GM18507 (cell line): Measurements from ENCODE around the gene TNK2.
"Not testable (repeated sequence)": the region's sequence is repeated elsewhere in the genome, so short reads cannot be mapped to it uniquely, and the experiment has no call there.

Experiments
- DNase-seq: peaks from one replicate; pipeline ENCODE4 v3.0.0; 2011; ENCODE audit warnings: low read depth; ENCODE audit not compliant: insufficient read length; ENCODE audit errors: extremely low spot score
- FAIRE-seq: peaks from 2 replicates; lab custom pipeline; 2011; peaks lifted over from hg19 to GRCh38; lab: Jason Lieb, UNC

Gene TNK2

GRCh38 chr3:195921334-195921791 lies 13.0 kb upstream of the TNK2 start:
- FAIRE-seq, result no peak
- DNase-seq, result no peak

- no peak for DNase-seq
- FAIRE-seq, result no peak
These were observed 9.8 kb upstream of the TNK2 start for GRCh38 chr3:195918176-195918575.

- DNase-seq, result no peak
- no peak for FAIRE-seq
These were observed 8.6 kb upstream of the TNK2 start for GRCh38 chr3:195916991-195917390.

- DNase-seq (no peak), FAIRE-seq (no peak)
These were observed 7.9 kb upstream of the TNK2 start for GRCh38 chr3:195916291-195916690.

- peak; percentile 95 for FAIRE-seq
- DNase-seq, result no peak
These were observed 6.5 kb upstream of the TNK2 start for GRCh38 chr3:195914648-195915473.

- not testable (repeated sequence) for FAIRE-seq, DNase-seq
These were observed 5.8 kb upstream of the TNK2 start for GRCh38 chr3:195914146-195914545.

- FAIRE-seq (no peak), DNase-seq (no peak)
These were observed 5.0 kb upstream of the TNK2 start for GRCh38 chr3:195913382-195913781.

GRCh38 chr3:195911946-195912270 lies 3.6 kb upstream of the TNK2 start:
- FAIRE-seq, result no peak
- no peak for DNase-seq

DNA sequence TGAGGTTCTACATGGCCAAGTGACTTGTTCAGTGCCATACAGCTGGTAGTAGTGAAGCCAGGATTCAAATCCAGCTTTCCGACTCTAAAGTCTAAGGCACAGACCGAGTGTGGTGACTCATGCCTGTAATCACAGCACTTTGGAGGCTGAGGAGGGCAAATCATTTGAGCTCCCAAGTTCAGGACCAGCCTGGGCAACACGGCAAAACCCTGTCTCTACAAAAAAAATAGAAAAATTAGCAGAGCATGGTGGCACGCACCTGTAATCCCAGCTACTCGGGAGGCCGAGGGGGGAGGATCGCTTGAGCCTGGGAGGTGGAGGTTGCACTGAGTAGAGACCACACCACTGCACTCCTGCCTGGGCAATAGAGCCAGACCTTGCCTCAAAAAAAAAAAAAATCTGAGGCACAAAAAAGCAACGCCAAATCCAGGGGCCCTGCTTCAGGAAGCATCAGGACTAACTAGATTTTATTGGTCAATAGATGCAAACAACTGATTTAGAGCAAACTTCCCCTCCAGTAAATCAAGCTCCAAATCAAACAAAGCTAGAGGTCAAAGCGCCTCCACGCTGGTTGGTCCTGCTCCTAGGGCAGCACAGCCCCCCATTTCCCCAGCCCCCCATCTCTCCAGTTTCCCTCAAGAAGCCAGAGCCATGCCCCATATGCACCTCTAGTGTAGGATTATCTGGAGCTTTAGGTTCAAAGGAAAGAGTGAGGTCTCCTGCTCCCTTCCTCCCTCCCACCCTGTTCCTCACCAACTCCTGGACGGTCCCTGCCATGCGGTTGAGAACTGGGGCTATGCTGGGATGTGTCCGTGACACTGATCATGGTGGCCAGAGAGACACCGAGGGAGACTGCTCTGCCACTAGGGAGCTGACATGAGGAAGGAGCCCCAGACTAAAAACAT lies 2.9 kb upstream of the TNK2 start:
- FAIRE-seq, result no peak
- DNase-seq, result no peak

DNA sequence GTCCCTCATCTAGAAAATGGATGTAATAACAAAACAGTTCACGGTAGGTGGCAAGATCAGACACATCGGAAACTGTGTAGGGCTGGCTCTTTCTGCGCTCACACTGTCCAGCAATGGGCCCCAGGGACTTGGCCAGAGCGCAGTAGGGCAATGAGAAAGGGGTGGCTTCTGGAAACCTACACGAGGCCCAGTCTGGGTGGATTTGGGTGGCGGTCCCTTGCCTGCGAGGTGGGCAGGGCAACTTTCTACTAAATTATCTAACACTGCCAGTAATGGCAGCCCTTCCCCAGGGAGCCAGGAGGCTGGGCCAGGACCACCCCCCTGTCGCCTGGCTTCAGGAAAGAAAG lies 2.1 kb upstream of the TNK2 start:
- FAIRE-seq (no peak), DNase-seq (no peak)

DNA sequence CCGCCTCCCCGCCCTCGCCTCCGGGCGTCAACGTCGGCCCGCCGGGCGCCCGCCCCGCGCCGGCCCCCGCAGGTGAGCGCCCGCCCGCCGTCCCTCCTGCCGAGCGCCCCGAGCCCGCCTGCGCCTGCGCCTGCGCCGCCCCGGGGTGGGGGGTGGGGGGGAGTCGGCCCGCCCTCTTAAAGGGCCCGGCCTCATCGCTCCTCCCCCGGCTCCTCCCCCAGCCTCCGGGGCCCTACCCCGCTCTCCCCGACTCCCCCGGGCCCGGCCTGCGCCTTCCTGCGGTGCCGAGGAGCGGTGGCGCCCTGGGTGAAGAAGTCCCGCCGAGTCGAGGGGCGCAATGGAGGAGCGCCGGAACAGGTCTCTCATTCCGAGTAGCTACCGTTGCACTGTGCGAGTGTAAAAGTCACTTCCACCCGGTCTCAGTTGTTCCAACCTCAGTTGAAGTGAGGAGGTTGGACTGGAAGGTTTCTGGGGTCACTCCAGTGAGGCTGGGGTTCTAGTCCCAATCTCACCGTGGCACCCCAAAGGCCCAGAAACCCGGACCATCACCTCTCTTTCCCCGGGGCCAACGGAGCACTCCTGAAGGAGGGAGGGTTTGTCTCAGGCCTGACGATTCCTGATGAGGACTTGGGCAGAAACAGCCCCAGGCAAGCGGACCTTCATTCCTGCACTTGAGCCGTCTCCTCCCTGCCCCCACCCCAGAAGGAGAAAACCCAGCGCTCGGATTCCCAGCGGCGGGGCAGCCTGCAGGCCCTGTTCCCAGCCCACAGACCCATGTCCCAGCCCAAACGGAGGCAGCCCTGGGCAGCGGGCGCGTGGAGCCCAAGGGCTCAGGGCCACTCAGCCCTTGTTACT lies 1.5 kb upstream of the TNK2 start:
- DNase-seq (peak; percentile 92), FAIRE-seq (peak; percentile 61)

DNA sequence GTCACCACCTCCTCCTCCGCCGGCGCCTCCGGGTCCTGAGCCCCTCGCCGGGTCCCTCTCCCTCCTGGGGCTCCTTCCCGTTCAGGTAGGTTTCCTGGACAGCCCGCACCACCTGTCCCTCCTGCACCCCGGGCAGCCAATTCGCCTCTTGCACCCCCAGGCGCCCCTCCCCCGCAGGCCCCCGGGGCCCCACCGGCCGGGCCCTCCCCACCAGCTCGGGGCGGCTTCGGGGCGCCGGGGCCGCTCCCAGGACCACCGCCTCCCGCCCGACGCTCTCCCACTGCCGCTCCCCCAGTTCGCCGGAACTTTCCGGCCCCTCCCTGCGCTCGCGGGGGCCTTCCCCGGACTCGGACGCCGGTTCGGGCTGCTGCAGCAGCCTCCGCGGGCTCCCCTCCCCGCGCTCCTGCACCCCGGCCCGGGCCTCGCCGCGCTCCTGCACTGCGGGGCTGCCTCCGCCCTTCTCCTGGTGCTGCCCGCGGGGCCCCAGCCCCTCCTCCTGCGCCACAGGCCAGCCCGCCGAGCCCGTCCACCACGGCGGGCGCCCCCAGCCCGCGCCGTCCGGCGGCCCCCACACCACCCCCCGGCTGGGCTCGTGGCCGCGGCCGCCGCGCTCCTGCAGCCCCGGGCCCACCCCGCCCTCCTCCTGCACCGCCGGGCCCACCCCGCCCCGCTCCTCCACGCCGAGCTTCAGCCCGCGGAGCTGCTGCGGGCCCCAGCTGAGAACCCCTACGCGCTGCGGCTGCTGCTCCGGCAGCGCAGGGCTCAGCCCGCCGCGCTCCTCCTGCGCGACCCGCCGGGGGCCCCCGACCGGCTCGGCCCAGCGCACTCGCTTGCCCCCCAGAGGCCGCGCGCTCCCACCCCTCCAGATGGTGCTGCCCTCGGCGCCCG lies 587 bp upstream of the TNK2 start:
- FAIRE-seq (no peak), DNase-seq (no peak)

GRCh38 chr3:195907684-195907933 lies 742 bp downstream of the TNK2 start:
- no peak for DNase-seq
- FAIRE-seq, result no peak

DNA sequence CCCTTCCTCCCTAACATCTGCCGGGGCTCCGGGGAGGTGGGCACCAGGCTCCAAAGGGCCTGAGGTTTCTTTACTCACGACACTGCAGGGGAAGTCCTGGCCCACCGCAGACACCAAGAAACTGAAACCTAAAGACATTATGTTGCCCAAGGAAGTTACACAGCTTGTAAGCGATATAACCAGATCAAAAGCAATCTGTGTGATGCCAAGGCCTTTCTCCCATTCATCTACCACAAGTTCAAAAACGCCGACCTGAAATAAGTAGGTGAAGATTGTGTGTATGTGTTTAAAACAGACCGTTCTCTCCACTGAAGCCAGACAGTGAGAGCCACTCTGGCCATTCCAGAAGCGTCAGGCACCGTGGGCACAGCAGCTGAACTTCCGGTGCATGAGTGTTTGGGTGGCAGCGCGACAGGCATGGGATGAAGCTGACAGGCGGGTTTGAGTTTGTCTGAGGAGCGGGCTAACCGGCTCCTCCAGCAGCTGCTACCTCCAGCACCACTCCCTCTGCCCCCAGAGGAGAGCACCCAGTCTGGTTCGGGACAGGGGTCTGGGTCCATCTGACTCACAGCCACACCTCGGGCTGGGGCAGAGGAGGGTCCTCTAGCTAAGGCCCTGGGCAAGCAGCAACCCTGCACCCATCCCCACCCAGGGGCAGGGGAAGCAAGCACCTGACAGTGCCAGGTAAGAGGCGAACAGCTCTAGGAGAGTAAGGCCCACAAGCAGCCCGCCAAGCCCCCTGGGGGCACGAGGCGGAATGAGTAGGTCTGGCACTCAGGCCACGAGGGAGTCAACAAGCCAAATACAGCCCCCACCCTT lies 1.3 kb downstream of the TNK2 start:
- FAIRE-seq (peak; percentile 89), DNase-seq (no peak)

- peak; percentile 73 for FAIRE-seq
- DNase-seq, result no peak
These were observed 2.1 kb downstream of the TNK2 start for GRCh38 chr3:195905970-195906864.

- FAIRE-seq (peak; percentile 84), DNase-seq (no peak)
These were observed 4.0 kb downstream of the TNK2 start for GRCh38 chr3:195904368-195904767.

DNA sequence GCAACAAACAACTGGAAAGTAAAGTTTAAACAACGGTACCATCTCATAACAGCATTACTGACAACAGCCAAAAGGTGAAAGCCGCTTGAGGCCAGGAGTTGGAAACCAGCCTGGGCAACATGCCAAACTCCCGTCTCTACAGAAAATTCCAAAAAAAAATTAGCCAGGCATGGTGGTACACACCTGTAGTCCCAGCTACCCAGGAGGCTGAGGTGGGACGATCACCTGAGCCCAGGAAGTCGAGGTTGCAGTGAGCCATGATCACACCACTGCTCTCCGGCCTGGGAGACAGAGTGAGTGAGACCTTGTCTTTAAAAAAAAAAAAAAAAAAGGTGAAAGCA lies 4.4 kb downstream of the TNK2 start:
- no peak for DNase-seq
- no peak for FAIRE-seq

- not testable (repeated sequence) for FAIRE-seq, DNase-seq
These were observed 5.7 kb downstream of the TNK2 start for GRCh38 chr3:195902634-195903033.
